ENCODE results near the gene SPPL2B. TPM values are rescaled to one million over a fixed set of nuclear protein-coding genes. Genes with fewer than 3 reads are reported as not detected.

SPPL2B gene
- total RNA-seq, 1 experiment from 2014 or later = 76.0 TPM

- BruUV-seq (replicated peaks) = no TSS peak
- TF ChIP-seq SIN3A (IDR thresholded peaks at IDR 0.05; ENCODE audit: borderline replicate concordance, insufficient read depth, low read depth, low read length) = no peak
- TF ChIP-seq, protein P1, sequence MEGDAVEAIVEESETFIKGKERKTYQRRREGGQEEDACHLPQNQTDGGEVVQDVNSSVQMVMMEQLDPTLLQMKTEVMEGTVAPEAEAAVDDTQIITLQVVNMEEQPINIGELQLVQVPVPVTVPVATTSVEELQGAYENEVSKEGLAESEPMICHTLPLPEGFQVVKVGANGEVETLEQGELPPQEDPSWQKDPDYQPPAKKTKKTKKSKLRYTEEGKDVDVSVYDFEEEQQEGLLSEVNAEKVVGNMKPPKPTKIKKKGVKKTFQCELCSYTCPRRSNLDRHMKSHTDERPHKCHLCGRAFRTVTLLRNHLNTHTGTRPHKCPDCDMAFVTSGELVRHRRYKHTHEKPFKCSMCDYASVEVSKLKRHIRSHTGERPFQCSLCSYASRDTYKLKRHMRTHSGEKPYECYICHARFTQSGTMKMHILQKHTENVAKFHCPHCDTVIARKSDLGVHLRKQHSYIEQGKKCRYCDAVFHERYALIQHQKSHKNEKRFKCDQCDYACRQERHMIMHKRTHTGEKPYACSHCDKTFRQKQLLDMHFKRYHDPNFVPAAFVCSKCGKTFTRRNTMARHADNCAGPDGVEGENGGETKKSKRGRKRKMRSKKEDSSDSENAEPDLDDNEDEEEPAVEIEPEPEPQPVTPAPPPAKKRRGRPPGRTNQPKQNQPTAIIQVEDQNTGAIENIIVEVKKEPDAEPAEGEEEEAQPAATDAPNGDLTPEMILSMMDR (IDR thresholded peaks at IDR 0.05) = no peak
- TF ChIP-seq REST (IDR thresholded peaks at IDR 0.05; ENCODE audit: insufficient read depth in 1 of 2, low read depth in 2 of 2, low read length in 1 of 2) = no peak
- TF ChIP-seq TCF7L2 (IDR thresholded peaks at IDR 0.05; ENCODE audit: low read depth, low read length) = no peak
- no peak for TF ChIP-seq POLR2AphosphoS5 (IDR thresholded peaks at IDR 0.05; ENCODE audit: low read depth, low read length)
- Histone ChIP-seq H3K4me3 (ENCODE audit: low read depth in 2 of 2, low read length in 2 of 2) (no peak overlapping the region), H3K27me3 (ENCODE audit: control insufficient read depth, insufficient read depth, low read length) (no peaks in the 10 kb centered on the region; the same call in 1 of the 2 replicates), H3K36me3 (ENCODE audit: control insufficient read depth, insufficient read depth, low read length) (no peaks in the 10 kb centered on the region), H3K4me1 (ENCODE audit: control insufficient read depth, insufficient read depth, low read length) (no peaks in the 10 kb centered on the region; the same call in 1 of the 2 replicates), H3K27ac (ENCODE audit: low read length) (no peak overlapping the region), H3K9me3 (ENCODE audit: control insufficient read depth, insufficient read depth, low read depth, low read length) (no peaks in the 10 kb centered on the region)
- no peak for DNase-seq (ENCODE audit: low read depth, low spot score)
- intact Hi-C loops (cut with micrococcal nuclease; ENCODE audit: unreplicated experiment) = no loop called here
- ChIA-PET CTCF (no interaction called here), POLR2A (no interaction called here)
- ATAC-seq = no peak
- in situ Hi-C loops (cut with HindIII; ENCODE audit: low pct_unique_long_range_greater_than_20kb, low sequenced_read_pairs) = no loop called here
Measured at GRCh38 chr19:2362970-2363300, 34.5 kb downstream of the SPPL2B start.

GRCh38 chr19:2363419-2363818, 34.9 kb downstream of the SPPL2B start:
- Histone ChIP-seq H3K9me3 (ENCODE audit: control insufficient read depth, insufficient read depth, low read depth, low read length) (no peaks in the 10 kb centered on the region), H3K4me3 (ENCODE audit: low read depth in 2 of 2, low read length in 2 of 2) (no peak overlapping the region), H3K27me3 (ENCODE audit: control insufficient read depth, insufficient read depth, low read length) (no peaks in the 10 kb centered on the region; the same call in 1 of the 2 replicates), H3K27ac (ENCODE audit: low read length) (no peak overlapping the region), H3K4me1 (ENCODE audit: control insufficient read depth, insufficient read depth, low read length) (no peaks in the 10 kb centered on the region; the same call in 1 of the 2 replicates), H3K36me3 (ENCODE audit: control insufficient read depth, insufficient read depth, low read length) (no peaks in the 10 kb centered on the region)
- in situ Hi-C loops (cut with HindIII; ENCODE audit: low pct_unique_long_range_greater_than_20kb, low sequenced_read_pairs) = no loop called here
- intact Hi-C loops (cut with micrococcal nuclease; ENCODE audit: unreplicated experiment) = no loop called here
- CTCF ChIA-PET = no interaction called here
- BruUV-seq (replicated peaks) = no TSS peak
- POLR2A ChIA-PET = interaction anchor here (0.6 kb wide), 1 partner anchor 34 kb away, joined by 5 read pairs; no protein-coding TSS in a partner anchor
- DNase-seq (ENCODE audit: low read depth, low spot score) = no peak
- ATAC-seq = no peak
- no peak for TF ChIP-seq REST (IDR thresholded peaks at IDR 0.05; ENCODE audit: insufficient read depth in 1 of 2, low read depth in 2 of 2, low read length in 1 of 2)
- TF ChIP-seq POLR2AphosphoS5 (IDR thresholded peaks at IDR 0.05; ENCODE audit: low read depth, low read length) = no peak
- no peak for TF ChIP-seq TCF7L2 (IDR thresholded peaks at IDR 0.05; ENCODE audit: low read depth, low read length)
- no peak for TF ChIP-seq SIN3A (IDR thresholded peaks at IDR 0.05; ENCODE audit: borderline replicate concordance, insufficient read depth, low read depth, low read length)
- TF ChIP-seq, protein P1 (IDR thresholded peaks at IDR 0.05) = no peak

Data from Panc1 (cell line).